HCT116 (cell line): ENCODE measurements around the gene SH3PXD2A. TPM values are rescaled to one million over a fixed set of nuclear protein-coding genes. Genes with fewer than 3 reads are reported as not detected.

Source experiments
- ATAC-seq: fragments of 200-7000 bp; cut with Tn5 transposase; 2 replicates; pipeline ENCODE4 v1.9.1; 2020; ENCODE audit warnings: mild to moderate bottlenecking, moderate library complexity
- BruUV-seq: library from RNA; stranded (reverse); fragments of 400-500 nt; replicated peaks from 2 replicates; lab custom pipeline; 2021; lab: Mats Ljungman, UMichigan
- CTCF ChIA-PET: fragments of 300-600 bp; sonication (Branson Sonifier 250); formaldehyde crosslinking; loops from one replicate; lab custom pipeline; 2021; ENCODE audit warnings: antibody characterized with exemption; lab: Charles Lee
- POLR2A ChIA-PET: fragments of 300-600, 350-600 bp; sonication (Branson Sonifier 250); formaldehyde crosslinking; loops from one replicate; lab custom pipeline; 2021; ENCODE audit warnings: antibody characterized with exemption; lab: Charles Lee
- RAD21 ChIA-PET, 2 experiments: fragments of 300-600 bp; sonication (Branson Sonifier 250); formaldehyde crosslinking; loops; one replicate each; lab custom pipeline; 2023; ENCODE audit warnings: low total read pairs in 2 of 2; ENCODE audit not compliant: uncharacterized antibody in 2 of 2, unreplicated experiment in 2 of 2, low non-redundant PET in 1 of 2; lab: Charles Lee
- DNase-seq: peaks from one replicate; pipeline ENCODE4 v3.0.0-alpha.2; 2010; ENCODE audit warnings: low read depth, low spot score
- H2AFZ ChIP-seq: fragments of 200-600 bp; shearing (Covaris generic), sonication (generic); 2 replicates; pipeline ENCODE4 v1.6.1; 2017; ENCODE audit warnings: low read depth, mixed run types, mixed read lengths, antibody characterized with exemption, low read length; ENCODE audit not compliant: poor library complexity, severe bottlenecking
- H3K27ac ChIP-seq: 2 replicates; pipeline ENCODE4 v1.5.1; 2012; ENCODE audit warnings: low read depth, low read length
- H3K27me3 ChIP-seq: fragments of 200-600 bp; sonication (generic); 2 replicates; pipeline ENCODE4 v1.6.1; 2016; ENCODE audit warnings: mixed run types, low read length, mixed read lengths; ENCODE audit not compliant: insufficient read depth
- H3K36me3 ChIP-seq, 2 experiments: fragments of 200-500 bp in 1 of 2; fragments of 200-600 bp in 1 of 2; sonication (Bioruptor generic) in 1 of 2; sonication (generic) in 1 of 2; 2 replicates each; pipeline versions ENCODE4 v1.5.1 to v1.6.1; 2014 to 2016; ENCODE audit warnings: low read length in 2 of 2, inconsistent platforms in 1 of 2, mixed read lengths in 1 of 2, mixed run types in 1 of 2; ENCODE audit not compliant: insufficient read depth in 2 of 2, control insufficient read depth in 1 of 2
- H3K4me1 ChIP-seq, 2 experiments: fragments of 200-600 bp in 1 of 2; sonication (generic) in 1 of 2; 2 replicates each; pipeline versions ENCODE4 v1.5.1 to v1.6.1; 2012 to 2017; ENCODE audit warnings: low read length in 2 of 2, inconsistent platforms in 1 of 2, mild to moderate bottlenecking in 1 of 2, mixed read lengths in 1 of 2, mixed run types in 1 of 2, moderate library complexity in 1 of 2; ENCODE audit not compliant: insufficient read depth in 2 of 2, control insufficient read depth in 1 of 2
- H3K4me2 ChIP-seq: fragments of 200-600 bp; sonication (generic); 2 replicates; pipeline ENCODE4 v1.6.1; 2017; ENCODE audit warnings: mixed run types, low read length, mixed read lengths
- H3K4me3 ChIP-seq, 2 experiments: fragments of 200-600 bp in 1 of 2; sonication (generic) in 1 of 2; replicated peaks in 1 of 2; 2 replicates each; pipeline ENCODE4 v1.5.1; 2011 to 2016; ENCODE audit warnings: low read length in 2 of 2, control low read depth in 1 of 2, low read depth in 1 of 2, mild to moderate bottlenecking in 1 of 2, mixed read lengths in 1 of 2, mixed run types in 1 of 2
- H3K79me2 ChIP-seq: fragments of 200-600 bp; sonication (generic); 2 replicates; pipeline ENCODE4 v1.6.1; 2017; ENCODE audit warnings: mild to moderate bottlenecking, mixed run types, low read length, moderate library complexity, mixed read lengths; ENCODE audit not compliant: insufficient read depth
- H3K9ac ChIP-seq: fragments of 200-600 bp; sonication (generic); 2 replicates; pipeline ENCODE4 v1.6.1; 2016; ENCODE audit warnings: low read length, mixed read lengths
- H3K9me2 ChIP-seq: fragments of 200-600 bp; sonication (generic), shearing (Covaris generic); 2 replicates; pipeline ENCODE4 v1.6.1; 2017; ENCODE audit warnings: mixed run types, mild to moderate bottlenecking, moderate library complexity; ENCODE audit not compliant: insufficient read depth
- H3K9me3 ChIP-seq, 2 experiments: fragments of 200-500 bp in 1 of 2; fragments of 200-600 bp in 1 of 2; sonication (Bioruptor generic) in 1 of 2; sonication (generic) in 1 of 2; 2 replicates each; pipeline ENCODE4 v1.6.1; 2014 to 2017; ENCODE audit warnings: low read length in 2 of 2, mixed read lengths in 2 of 2, inconsistent platforms in 1 of 2, low read depth in 1 of 2, mild to moderate bottlenecking in 1 of 2, mixed run types in 1 of 2, moderate library complexity in 1 of 2; ENCODE audit not compliant: control insufficient read depth in 1 of 2, insufficient read depth in 1 of 2
- H4K20me1 ChIP-seq: fragments of 200-600 bp; sonication (generic), shearing (Covaris generic); 2 replicates; pipeline ENCODE4 v1.6.1; 2017; ENCODE audit warnings: mixed run types, mild to moderate bottlenecking, moderate library complexity; ENCODE audit not compliant: insufficient read depth
- JUND ChIP-seq: IDR thresholded peaks from 2 replicates; pipeline ENCODE4 v1.6.1; 2012
- POLR2AphosphoS5 ChIP-seq: IDR thresholded peaks from 2 replicates; pipeline ENCODE4 v1.6.1; 2011; ENCODE audit warnings: mild to moderate bottlenecking, low read depth, low read length, moderate library complexity
- SIN3A ChIP-seq: IDR thresholded peaks from 2 replicates; pipeline ENCODE4 v1.6.1; 2012; ENCODE audit warnings: low read depth
- TCF7L2 ChIP-seq: IDR thresholded peaks from 2 replicates; pipeline ENCODE4 v1.7.0; 2011; ENCODE audit warnings: borderline replicate concordance, inconsistent platforms; ENCODE audit not compliant: insufficient read depth, insufficient read length; ENCODE audit errors: extremely low read depth
- ZFX ChIP-seq: fragments of 450-650 bp; IDR thresholded peaks from 2 replicates; pipeline ENCODE4 v1.6.1; 2017
- intact Hi-C: fragments of 100-400 bp; cut with micrococcal nuclease; formaldehyde crosslinking; loops from 2 replicates; pipeline ENCODE4 v1.10.0; 2022
- total RNA-seq: library from RNA; stranded (reverse); gene quantifications from one replicate; pipeline ENCODE4 v1.2.1, GENCODE V29; 2021; ENCODE audit not compliant: unreplicated experiment
- TF ChIP-seq, protein P1 (sequence below): IDR thresholded peaks from 2 replicates; pipeline ENCODE4 v1.6.1; 2011; ENCODE audit warnings: mild to moderate bottlenecking, low read length, moderate library complexity; ENCODE audit not compliant: insufficient replicate concordance; ENCODE audit errors: extremely low read depth
- TF ChIP-seq, protein P2 (sequence below): IDR thresholded peaks from 2 replicates; pipeline ENCODE4 v1.6.1; 2012; ENCODE audit warnings: low read depth
- TF ChIP-seq, protein P3 (sequence below): IDR thresholded peaks from 2 replicates; pipeline ENCODE4 v1.6.1; 2012

SH3PXD2A gene
- total RNA-seq, 1 experiment from 2014 or later = 8.7 TPM

DNA sequence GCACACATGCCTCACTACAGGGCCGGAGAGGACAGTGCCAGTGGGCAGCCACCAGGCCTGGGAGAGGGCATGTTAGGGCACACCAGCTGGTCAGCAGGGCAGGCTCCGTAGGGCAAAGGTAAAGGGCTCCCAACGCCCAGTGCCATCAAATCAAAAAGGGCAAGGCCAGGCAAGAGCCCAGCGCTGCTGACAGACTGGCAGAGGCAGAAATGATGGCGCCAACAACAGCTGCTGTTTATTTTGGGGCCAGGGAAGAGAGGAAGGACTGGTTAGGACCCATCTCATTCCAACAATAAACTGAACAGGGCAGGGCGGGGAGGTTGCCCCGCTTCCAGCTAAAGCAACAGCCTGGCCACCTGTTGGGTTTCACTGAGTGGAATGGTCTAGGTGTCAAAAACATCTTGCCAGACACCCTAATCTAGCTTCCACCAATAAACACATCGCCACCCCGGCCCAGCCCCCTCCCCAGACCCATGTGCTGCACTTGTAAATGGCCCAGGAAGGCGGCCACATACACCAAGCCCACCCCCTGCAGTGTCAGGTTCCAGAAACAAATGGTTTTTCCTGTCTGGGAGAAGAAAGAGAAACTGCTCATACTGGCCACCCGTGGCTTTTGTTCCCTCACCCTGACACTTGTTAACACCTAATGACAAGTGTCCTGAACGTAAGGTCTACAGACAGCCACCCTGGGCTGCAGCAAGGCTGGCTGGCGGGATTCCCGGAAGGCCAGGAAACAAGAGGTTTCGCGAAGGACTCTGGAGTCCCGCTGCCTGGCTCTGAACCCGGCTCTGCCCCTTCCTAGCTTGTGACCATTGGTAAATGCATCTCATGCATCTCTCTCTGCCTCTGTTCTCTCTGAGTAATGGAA lies 15.3 kb downstream of the SH3PXD2A start:
- CTCF ChIA-PET = no interaction called here

More for the DNA sequence above, 15.3 kb downstream of the SH3PXD2A start:
- DNase-seq = no peak
- H2AFZ ChIP-seq = no peak overlapping the region
- no peak overlapping the region for H3K9ac ChIP-seq
- no peaks in the 10 kb centered on the region for H3K79me2 ChIP-seq
- no peak overlapping the region for H3K27ac ChIP-seq
- H3K9me2 ChIP-seq = no peaks in the 10 kb centered on the region
- no peaks in the 10 kb centered on the region for H4K20me1 ChIP-seq
- intact Hi-C loops = no loop called here
- H3K9me3 ChIP-seq = no peaks in the 10 kb centered on the region
- POLR2A ChIA-PET = no interaction called here
- H3K4me3 ChIP-seq = no peak overlapping the region
- H3K4me2 ChIP-seq = no peak overlapping the region
- ATAC-seq = no peak
- RAD21 ChIA-PET = no interaction called here
- peaks cover 3% of the 10 kb centered on the region; the same call in 1 of the 2 replicates for H3K27me3 ChIP-seq
- no peaks in the 10 kb centered on the region for H3K36me3 ChIP-seq
- no peaks in the 10 kb centered on the region for H3K4me1 ChIP-seq
- BruUV-seq = no TSS peak
- TF ChIP-seq POLR2AphosphoS5 (no peak), JUND (no peak), ZFX (no peak), TCF7L2 (no peak), SIN3A (no peak)
- TF ChIP-seq, protein P1, sequence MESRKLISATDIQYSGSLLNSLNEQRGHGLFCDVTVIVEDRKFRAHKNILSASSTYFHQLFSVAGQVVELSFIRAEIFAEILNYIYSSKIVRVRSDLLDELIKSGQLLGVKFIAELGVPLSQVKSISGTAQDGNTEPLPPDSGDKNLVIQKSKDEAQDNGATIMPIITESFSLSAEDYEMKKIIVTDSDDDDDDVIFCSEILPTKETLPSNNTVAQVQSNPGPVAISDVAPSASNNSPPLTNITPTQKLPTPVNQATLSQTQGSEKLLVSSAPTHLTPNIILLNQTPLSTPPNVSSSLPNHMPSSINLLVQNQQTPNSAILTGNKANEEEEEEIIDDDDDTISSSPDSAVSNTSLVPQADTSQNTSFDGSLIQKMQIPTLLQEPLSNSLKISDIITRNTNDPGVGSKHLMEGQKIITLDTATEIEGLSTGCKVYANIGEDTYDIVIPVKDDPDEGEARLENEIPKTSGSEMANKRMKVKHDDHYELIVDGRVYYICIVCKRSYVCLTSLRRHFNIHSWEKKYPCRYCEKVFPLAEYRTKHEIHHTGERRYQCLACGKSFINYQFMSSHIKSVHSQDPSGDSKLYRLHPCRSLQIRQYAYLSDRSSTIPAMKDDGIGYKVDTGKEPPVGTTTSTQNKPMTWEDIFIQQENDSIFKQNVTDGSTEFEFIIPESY = no peak
- TF ChIP-seq, protein P2, sequence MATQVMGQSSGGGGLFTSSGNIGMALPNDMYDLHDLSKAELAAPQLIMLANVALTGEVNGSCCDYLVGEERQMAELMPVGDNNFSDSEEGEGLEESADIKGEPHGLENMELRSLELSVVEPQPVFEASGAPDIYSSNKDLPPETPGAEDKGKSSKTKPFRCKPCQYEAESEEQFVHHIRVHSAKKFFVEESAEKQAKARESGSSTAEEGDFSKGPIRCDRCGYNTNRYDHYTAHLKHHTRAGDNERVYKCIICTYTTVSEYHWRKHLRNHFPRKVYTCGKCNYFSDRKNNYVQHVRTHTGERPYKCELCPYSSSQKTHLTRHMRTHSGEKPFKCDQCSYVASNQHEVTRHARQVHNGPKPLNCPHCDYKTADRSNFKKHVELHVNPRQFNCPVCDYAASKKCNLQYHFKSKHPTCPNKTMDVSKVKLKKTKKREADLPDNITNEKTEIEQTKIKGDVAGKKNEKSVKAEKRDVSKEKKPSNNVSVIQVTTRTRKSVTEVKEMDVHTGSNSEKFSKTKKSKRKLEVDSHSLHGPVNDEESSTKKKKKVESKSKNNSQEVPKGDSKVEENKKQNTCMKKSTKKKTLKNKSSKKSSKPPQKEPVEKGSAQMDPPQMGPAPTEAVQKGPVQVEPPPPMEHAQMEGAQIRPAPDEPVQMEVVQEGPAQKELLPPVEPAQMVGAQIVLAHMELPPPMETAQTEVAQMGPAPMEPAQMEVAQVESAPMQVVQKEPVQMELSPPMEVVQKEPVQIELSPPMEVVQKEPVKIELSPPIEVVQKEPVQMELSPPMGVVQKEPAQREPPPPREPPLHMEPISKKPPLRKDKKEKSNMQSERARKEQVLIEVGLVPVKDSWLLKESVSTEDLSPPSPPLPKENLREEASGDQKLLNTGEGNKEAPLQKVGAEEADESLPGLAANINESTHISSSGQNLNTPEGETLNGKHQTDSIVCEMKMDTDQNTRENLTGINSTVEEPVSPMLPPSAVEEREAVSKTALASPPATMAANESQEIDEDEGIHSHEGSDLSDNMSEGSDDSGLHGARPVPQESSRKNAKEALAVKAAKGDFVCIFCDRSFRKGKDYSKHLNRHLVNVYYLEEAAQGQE = no peak
- TF ChIP-seq, protein P3, sequence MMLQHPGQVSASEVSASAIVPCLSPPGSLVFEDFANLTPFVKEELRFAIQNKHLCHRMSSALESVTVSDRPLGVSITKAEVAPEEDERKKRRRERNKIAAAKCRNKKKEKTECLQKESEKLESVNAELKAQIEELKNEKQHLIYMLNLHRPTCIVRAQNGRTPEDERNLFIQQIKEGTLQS = no peak
